ENCODE data around the gene RELN.

RELN gene

GRCh38 chr7:103777440-103777839, 212.0 kb downstream of the RELN start:
- DNase-seq: no peak

GRCh38 chr7:103773726-103774125, 215.7 kb downstream of the RELN start:
- no peak for DNase-seq

GRCh38 chr7:103772171-103772773, 217.2 kb downstream of the RELN start:
- no peak for DNase-seq

- no peak for DNase-seq
Observed at GRCh38 chr7:103771294-103771693, 218.2 kb downstream of the RELN start.

- no peak for DNase-seq
Observed at GRCh38 chr7:103766660-103767059, 222.8 kb downstream of the RELN start.

- no peak for DNase-seq
Observed at GRCh38 chr7:103765901-103766300, 223.6 kb downstream of the RELN start.

GRCh38 chr7:103764901-103765300, 224.6 kb downstream of the RELN start:
- no peak for DNase-seq

GRCh38 chr7:103762877-103763276, 226.6 kb downstream of the RELN start:
- DNase-seq: no peak

- no peak for DNase-seq
Observed at GRCh38 chr7:103762065-103762760, 227.2 kb downstream of the RELN start.

- no peak for DNase-seq
Observed at GRCh38 chr7:103752995-103753394, 236.5 kb downstream of the RELN start.

GRCh38 chr7:103751311-103751880, 238.1 kb downstream of the RELN start:
- DNase-seq: no peak

- DNase-seq: no peak
Observed at GRCh38 chr7:103748680-103749079, 240.8 kb downstream of the RELN start.

- DNase-seq: no peak
Observed at GRCh38 chr7:103735377-103735776, 254.1 kb downstream of the RELN start.

GRCh38 chr7:103731169-103731568, 258.3 kb downstream of the RELN start:
- DNase-seq: no peak

- no peak for DNase-seq
Observed at GRCh38 chr7:103729026-103729425, 260.4 kb downstream of the RELN start.

GRCh38 chr7:103727982-103728610, 261.4 kb downstream of the RELN start:
- no peak for DNase-seq

GRCh38 chr7:103719070-103719469, 270.4 kb downstream of the RELN start:
- DNase-seq: no peak

- DNase-seq: no peak
Observed at GRCh38 chr7:103718482-103719061, 270.9 kb downstream of the RELN start.

- no peak for DNase-seq
Observed at GRCh38 chr7:103717574-103717973, 271.9 kb downstream of the RELN start.

- DNase-seq: no peak
Observed at GRCh38 chr7:103715376-103716120, 273.9 kb downstream of the RELN start.

GRCh38 chr7:103714376-103714927, 275.0 kb downstream of the RELN start:
- DNase-seq: no peak

GRCh38 chr7:103712991-103713778, 276.3 kb downstream of the RELN start:
- DNase-seq: no peak
